SKM-1 treated with dmso at 0.1 percent for 144 hours (cell line): ENCODE measurements around the gene PPWD1.

ENCODE experiments used
- DNase-seq: peaks from one replicate; lab custom pipeline; 2025; ENCODE audit not compliant: unreplicated experiment; lab: John Stamatoyannopoulos, UW

PPWD1 gene

GRCh38 chr5:65623482-65623881, 60.4 kb downstream of the PPWD1 start:
- no peak for DNase-seq

DNA sequence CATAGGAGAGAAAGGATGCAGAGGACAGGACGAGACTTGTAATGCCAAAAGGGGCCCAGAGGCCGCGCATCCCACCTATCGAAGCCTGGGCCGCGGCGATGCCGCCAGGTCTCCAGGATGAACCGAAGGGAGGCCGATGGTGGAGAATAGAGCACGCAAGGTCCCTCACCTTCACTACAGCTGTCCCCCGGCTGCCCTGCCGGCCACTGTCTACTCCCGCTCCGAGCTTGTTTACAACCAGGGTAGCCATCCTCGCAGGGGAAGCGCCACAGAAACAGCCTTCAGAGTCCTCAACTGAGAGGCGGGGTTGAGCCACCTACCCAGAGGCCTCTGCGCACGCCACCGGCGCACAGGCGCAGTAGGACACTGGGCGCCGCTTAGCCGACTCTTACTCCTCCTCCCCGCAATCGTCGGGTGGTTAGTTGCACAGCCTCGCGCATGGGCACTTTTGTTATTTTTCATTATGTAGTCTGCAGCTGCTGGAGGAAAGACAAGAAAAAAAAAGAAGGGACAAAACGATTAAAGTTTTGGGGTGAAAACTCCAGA, 61.0 kb downstream of the PPWD1 start, which contains the start of gene TRIM23:
Gene TRIM23 (minus strand): TSS at position 309 of the 546 bp plus-strand sequence. CDS start 59 bp downstream, at position 250.
- peak; percentile 92 for DNase-seq

DNA sequence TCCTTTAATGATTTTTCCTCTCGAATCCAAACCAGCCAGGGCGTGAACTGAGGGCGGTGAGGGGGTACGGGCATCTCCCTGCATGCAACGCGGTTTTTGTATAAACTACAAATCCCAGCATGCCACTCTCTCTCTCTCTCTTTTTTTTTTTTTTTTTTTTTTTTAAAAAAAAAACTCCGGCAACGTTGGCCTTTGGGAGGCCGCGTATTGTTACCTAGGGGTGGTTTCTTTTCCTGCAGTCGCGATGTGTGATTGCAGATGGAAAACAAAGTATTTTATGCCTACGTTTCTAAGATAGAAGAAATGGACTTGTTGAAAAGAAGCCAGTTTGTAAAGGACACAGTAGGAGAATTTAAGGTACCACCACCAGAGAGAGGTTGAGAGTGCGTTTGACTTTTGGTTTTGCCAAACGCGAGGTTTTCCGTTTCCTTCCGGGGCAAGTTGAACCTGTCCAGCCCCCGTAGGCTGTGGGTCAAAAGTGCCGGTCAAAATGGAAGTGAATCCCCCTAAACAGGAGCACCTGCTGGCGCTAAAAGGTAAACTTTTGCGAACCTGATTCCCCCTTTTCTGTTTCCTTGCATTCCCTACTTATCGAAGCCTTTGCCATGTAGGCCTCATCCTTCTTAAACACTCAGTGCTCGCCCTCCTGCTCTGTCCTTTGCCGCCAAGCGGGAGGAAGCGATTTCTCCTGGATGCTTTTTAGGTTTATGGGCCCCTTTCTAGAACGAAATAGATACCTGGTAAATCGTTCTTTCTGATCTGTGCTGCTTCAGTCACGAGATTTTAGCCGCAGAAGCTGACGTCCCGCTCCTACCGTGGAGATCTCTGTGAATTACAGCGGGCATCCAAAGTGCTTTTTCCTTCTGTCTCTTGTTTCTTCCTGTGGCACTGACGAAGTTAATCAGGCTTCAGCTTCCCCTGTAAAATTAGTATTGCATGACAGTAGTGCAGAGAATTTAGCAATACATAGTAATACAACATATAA, 61.8 kb downstream of the PPWD1 start, which contains the start of the genes SHLD3 and TRAPPC13:
Gene SHLD3 (plus strand): TSS at position 457 of the 985 bp plus-strand sequence. CDS start 4,561 bp downstream, outside the sequence.
Gene TRAPPC13 (plus strand): TSS at position 457 of the 985 bp plus-strand sequence. CDS start 34 bp downstream, at position 491.
- DNase-seq: peak; percentile 92

DNA sequence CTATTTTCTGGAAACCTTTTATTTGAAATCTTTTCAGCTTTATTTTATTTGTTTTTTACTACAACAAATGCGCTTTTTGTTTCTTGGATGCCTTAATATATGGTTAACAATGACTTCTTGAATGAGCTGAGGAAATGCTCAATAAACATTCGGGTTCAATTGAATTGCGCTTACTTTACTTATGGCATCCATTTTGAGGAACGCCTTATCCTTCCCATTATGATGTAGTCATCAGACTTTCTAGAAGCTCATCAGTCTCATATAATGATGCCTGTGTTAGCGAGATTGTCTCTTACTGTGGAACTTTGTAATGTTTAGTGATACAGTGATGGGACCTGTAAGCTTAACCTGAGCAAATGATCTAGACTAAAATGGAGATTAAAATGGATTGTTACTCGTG, 62.6 kb downstream of the PPWD1 start:
- DNase-seq: no peak

GRCh38 chr5:65630981-65631380, 67.9 kb downstream of the PPWD1 start:
- no peak for DNase-seq
